Neural progenitor cell (in vitro differentiated cells): ENCODE data around the gene NR2C2. TPM values are rescaled to one million over a fixed set of nuclear protein-coding genes. Genes with fewer than 3 reads are reported as not detected.

Experiments
- DNase-seq: peaks from one replicate; pipeline ENCODE4 v3.0.0-alpha.2; 2016; ENCODE audit warnings: low spot score
- H2AFZ ChIP-seq: fragments of 200-600 bp; sonication (generic); replicated peaks from 2 replicates; pipeline ENCODE4 v1.6.1; 2016; ENCODE audit warnings: antibody characterized with exemption
- H3F3A ChIP-seq: fragments of 200-600 bp; sonication (generic); 2 replicates; pipeline ENCODE4 v1.6.1; 2016; ENCODE audit warnings: antibody characterized with exemption, low read depth
- H3K27ac ChIP-seq: fragments of 200-600 bp; sonication (generic); 2 replicates; pipeline ENCODE4 v1.5.1; 2016; ENCODE audit warnings: mild to moderate bottlenecking
- H3K27me3 ChIP-seq: fragments of 200-600 bp; sonication (generic); 2 replicates; pipeline ENCODE4 v1.6.1; 2016; ENCODE audit warnings: mild to moderate bottlenecking, moderate library complexity
- H3K36me3 ChIP-seq: fragments of 200-600 bp; sonication (generic); 2 replicates; pipeline ENCODE4 v1.5.1; 2016
- H3K4me1 ChIP-seq: fragments of 200-600 bp; sonication (generic); 2 replicates; pipeline ENCODE4 v1.6.1; 2016; ENCODE audit warnings: mixed run types
- H3K4me2 ChIP-seq: fragments of 200-600 bp; sonication (generic); 2 replicates; pipeline ENCODE4 v1.6.1; 2016
- H3K4me3 ChIP-seq: fragments of 200-600 bp; sonication (generic); 2 replicates; pipeline ENCODE4 v1.5.1; 2016
- H3K79me2 ChIP-seq: fragments of 200-600 bp; sonication (generic); 2 replicates; pipeline ENCODE4 v1.6.1; 2016; ENCODE audit warnings: low read depth
- H3K9ac ChIP-seq: fragments of 200-600 bp; sonication (generic); 2 replicates; pipeline ENCODE4 v1.6.1; 2016
- H3K9me3 ChIP-seq: fragments of 200-600 bp; sonication (generic); 2 replicates; pipeline ENCODE4 v1.5.1; 2016; ENCODE audit warnings: low read depth
- H4K20me1 ChIP-seq: fragments of 200-600 bp; sonication (generic); 2 replicates; pipeline ENCODE4 v1.6.1; 2016; ENCODE audit warnings: low read depth
- H3K27ac Mint-ChIP-seq: 3 replicates; pipeline ENCODE4 v1.8.0; 2021; ENCODE audit warnings: mixed read lengths
- H3K27me3 Mint-ChIP-seq: 2 replicates; pipeline ENCODE4 v1.8.0; 2022; ENCODE audit warnings: low read depth, mild to moderate bottlenecking, inconsistent platforms, moderate library complexity, mixed read lengths; ENCODE audit not compliant: insufficient read depth
- H3K36me3 Mint-ChIP-seq: 3 replicates; pipeline ENCODE4 v1.8.0; 2021; ENCODE audit warnings: mixed read lengths
- H3K4me1 Mint-ChIP-seq: 3 replicates; pipeline ENCODE4 v1.8.0; 2021; ENCODE audit warnings: mixed read lengths
- H3K4me3 Mint-ChIP-seq: 3 replicates; pipeline ENCODE4 v1.8.0; 2021; ENCODE audit warnings: mild to moderate bottlenecking, moderate library complexity, mixed read lengths
- H3K9me3 Mint-ChIP-seq: 3 replicates; pipeline ENCODE4 v1.8.0; 2020; ENCODE audit warnings: mixed read lengths
- CTCF ChIP-seq: fragments of 200-600 bp; sonication (generic); IDR thresholded peaks from 2 replicates; pipeline ENCODE4 v1.5.1; 2017; ENCODE audit warnings: antibody characterized with exemption, mild to moderate bottlenecking
- EZH2 ChIP-seq: fragments of 200-600 bp; sonication (generic); IDR thresholded peaks from 2 replicates; pipeline ENCODE4 v1.6.1; 2017; ENCODE audit warnings: antibody characterized with exemption, mild to moderate bottlenecking, moderate library complexity
- EZH2phosphoT487 ChIP-seq: fragments of 200-600 bp; sonication (generic); IDR thresholded peaks from 2 replicates; pipeline ENCODE4 v1.6.1; 2017; ENCODE audit warnings: antibody characterized with exemption
- total RNA-seq: library from RNA; depleted of rRNA; stranded (reverse); fragments of >200 nt; gene quantifications from 2 replicates; pipeline ENCODE4 v1.2.3, GENCODE V29; 2015; ENCODE audit warnings: low replicate concordance

The NR2C2 gene
- total RNA-seq, 1 donor from 2014 or later, result 57.3 TPM

- Histone ChIP-seq H3K9me3 (no peaks in the 10 kb centered on the region), H3K4me1 (no peaks in the 10 kb centered on the region), H2AFZ (no peak overlapping the region), H3K27ac (no peak overlapping the region), H3K4me2 (no peak overlapping the region), H3K4me3 (no peak overlapping the region), H3K79me2 (no peaks in the 10 kb centered on the region), H3F3A (no peaks in the 10 kb centered on the region), H3K27me3 (no peaks in the 10 kb centered on the region), H3K9ac (no peak overlapping the region), H3K36me3 (no peaks in the 10 kb centered on the region), H4K20me1 (no peaks in the 10 kb centered on the region)
- TF ChIP-seq EZH2phosphoT487 (no peak), CTCF (no peak), EZH2 (no peak)
- Mint-ChIP-seq H3K36me3 (no peaks in the 10 kb centered on the region), H3K9me3 (peaks cover 3% of the 10 kb centered on the region), H3K27me3 (peaks cover 8% of the 10 kb centered on the region), H3K27ac (no peak overlapping the region), H3K4me1 (no peaks in the 10 kb centered on the region), H3K4me3 (no peak overlapping the region)
- DNase-seq, result no peak
These were observed 35.7 kb upstream of the NR2C2 start for GRCh38 chr3:14911651-14912050.

GRCh38 chr3:14913071-14913925, 34.1 kb upstream of the NR2C2 start:
- DNase-seq, result no peak
- TF ChIP-seq EZH2 (no peak), EZH2phosphoT487 (no peak), CTCF (no peak)
- no peaks in the 10 kb centered on the region for H3K36me3 ChIP-seq
- no peak overlapping the region for H3K4me2 ChIP-seq
- no peak overlapping the region for H3K4me3 Mint-ChIP-seq
- H3K4me3 ChIP-seq, result no peak overlapping the region
- no peaks in the 10 kb centered on the region for H3K9me3 Mint-ChIP-seq
- H3K79me2 ChIP-seq, result no peaks in the 10 kb centered on the region
- H3K4me1 ChIP-seq, result no peaks in the 10 kb centered on the region
- no peak overlapping the region for H3K9ac ChIP-seq
- H4K20me1 ChIP-seq, result no peaks in the 10 kb centered on the region
- H3F3A ChIP-seq, result no peaks in the 10 kb centered on the region
- no peak overlapping the region for H3K27ac ChIP-seq
- H3K4me1 Mint-ChIP-seq, result no peaks in the 10 kb centered on the region
- H3K9me3 ChIP-seq, result no peaks in the 10 kb centered on the region
- H3K27me3 ChIP-seq, result no peaks in the 10 kb centered on the region
- no peak overlapping the region for H2AFZ ChIP-seq
- H3K36me3 Mint-ChIP-seq, result no peaks in the 10 kb centered on the region
- no peak overlapping the region for H3K27ac Mint-ChIP-seq
- H3K27me3 Mint-ChIP-seq, result peaks cover 7% of the 10 kb centered on the region

- H3K4me2 ChIP-seq, result no peak overlapping the region
These were observed 33.2 kb upstream of the NR2C2 start for GRCh38 chr3:14913926-14914778.

More at GRCh38 chr3:14913926-14914778, 33.2 kb upstream of the NR2C2 start:
- H3K79me2 ChIP-seq, result no peaks in the 10 kb centered on the region
- no peaks in the 10 kb centered on the region for H4K20me1 ChIP-seq
- H3K27ac Mint-ChIP-seq, result no peak overlapping the region
- TF ChIP-seq CTCF (peak; percentile 58), EZH2 (no peak), EZH2phosphoT487 (no peak)
- H3F3A ChIP-seq, result no peaks in the 10 kb centered on the region
- H3K27me3 ChIP-seq, result no peaks in the 10 kb centered on the region
- H3K4me3 ChIP-seq, result no peak overlapping the region
- no peak overlapping the region for H3K4me3 Mint-ChIP-seq
- no peaks in the 10 kb centered on the region for H3K36me3 ChIP-seq
- peak; percentile 54 for DNase-seq
- H3K4me1 ChIP-seq, result no peaks in the 10 kb centered on the region
- H3K36me3 Mint-ChIP-seq, result no peaks in the 10 kb centered on the region
- H2AFZ ChIP-seq, result no peak overlapping the region
- no peak overlapping the region for H3K9ac ChIP-seq
- H3K9me3 ChIP-seq, result no peaks in the 10 kb centered on the region
- H3K27me3 Mint-ChIP-seq, result peaks cover 7% of the 10 kb centered on the region
- no peaks in the 10 kb centered on the region for H3K9me3 Mint-ChIP-seq
- H3K4me1 Mint-ChIP-seq, result no peaks in the 10 kb centered on the region
- H3K27ac ChIP-seq, result no peak overlapping the region
